ENCODE measurements around the gene LRRIQ3. TPM values are rescaled to one million over a fixed set of nuclear protein-coding genes. Genes with fewer than 3 reads are reported as not detected.

The LRRIQ3 gene
- total and polyA plus RNA-seq, 11 donors = 0.07 to 1.5 (median 0.38) TPM

- WGBS, 4 donors = 65 to 76% (median 72%) methylated on average over 3 of the region's 3 CpGs
Observed at GRCh38 chr1:74113333-74113732, 84.6 kb downstream of the LRRIQ3 start.

GRCh38 chr1:74107394-74107793 is 90.6 kb downstream of the LRRIQ3 start:
- intact Hi-C loops (cut with DNase I) = no loop called here
- H3K4me3 ChIP-seq = no peak overlapping the region
- no peak for ATAC-seq
- no peaks in the 10 kb centered on the region for H3K4me1 ChIP-seq
- DNase-seq = no peak
- H3K9me3 ChIP-seq = no peaks in the 10 kb centered on the region
- no peaks in the 10 kb centered on the region for H3K27me3 ChIP-seq
- H3K36me3 ChIP-seq = no peaks in the 10 kb centered on the region
- no peak overlapping the region for H3K27ac ChIP-seq
- no peak for TF ChIP-seq CTCF (IDR thresholded peaks at IDR 0.05)
- no peak for TF ChIP-seq POLR2A (IDR thresholded peaks at IDR 0.05)

More at GRCh38 chr1:74113333-74113732, 84.6 kb downstream of the LRRIQ3 start:
- Histone ChIP-seq H3K36me3 (no peaks in the 10 kb centered on the region), H3K4me3 (no peak overlapping the region), H3K9me3 (no peaks in the 10 kb centered on the region), H3K27me3 (no peaks in the 10 kb centered on the region), H3K27ac (no peak overlapping the region), H3K4me1 (no peaks in the 10 kb centered on the region)
- intact Hi-C loops (cut with DNase I) = no loop called here
- no peak for ATAC-seq
- DNase-seq = no peak
- TF ChIP-seq POLR2A (IDR thresholded peaks at IDR 0.05) (no peak), CTCF (IDR thresholded peaks at IDR 0.05) (no peak)

GRCh38 chr1:74091371-74091770 is 106.6 kb downstream of the LRRIQ3 start:
- TF ChIP-seq CTCF (IDR thresholded peaks at IDR 0.05) (no peak), POLR2A (IDR thresholded peaks at IDR 0.05) (no peak)
- DNase-seq (no peak), ATAC-seq (no peak)
- no peaks in the 10 kb centered on the region for H3K4me1 ChIP-seq
- no peaks in the 10 kb centered on the region for H3K36me3 ChIP-seq
- peaks cover 0 to 32% (median 13%) of the 10 kb centered on the region in 12 donors for H3K9me3 ChIP-seq
- WGBS, 4 donors = 74 to 80% (median 77%) methylated on average over 1 of the region's 1 CpG
- no peak overlapping the region for H3K27ac ChIP-seq
- intact Hi-C loops (cut with DNase I) = no loop called here
- H3K4me3 ChIP-seq = no peak overlapping the region
- no peaks in the 10 kb centered on the region for H3K27me3 ChIP-seq

GRCh38 chr1:74083128-74083527 is 114.8 kb downstream of the LRRIQ3 start:
- intact Hi-C loops (cut with DNase I) = no loop called here
- H3K36me3 ChIP-seq = no peaks in the 10 kb centered on the region
- WGBS, 4 donors = 83 to 93% (median 91%) methylated on average over 1 of the region's 1 CpG
- DNase-seq = no peak
- no peaks in the 10 kb centered on the region for H3K27me3 ChIP-seq
- no peaks in the 10 kb centered on the region for H3K4me1 ChIP-seq
- ATAC-seq = no peak
- H3K4me3 ChIP-seq = no peak overlapping the region
- H3K27ac ChIP-seq = no peak overlapping the region
- H3K9me3 ChIP-seq = no peaks in the 10 kb centered on the region
- TF ChIP-seq POLR2A (IDR thresholded peaks at IDR 0.05) (no peak), CTCF (IDR thresholded peaks at IDR 0.05) (no peak)
